ENCODE results near the gene SMPDL3A.

SMPDL3A gene

DNA sequence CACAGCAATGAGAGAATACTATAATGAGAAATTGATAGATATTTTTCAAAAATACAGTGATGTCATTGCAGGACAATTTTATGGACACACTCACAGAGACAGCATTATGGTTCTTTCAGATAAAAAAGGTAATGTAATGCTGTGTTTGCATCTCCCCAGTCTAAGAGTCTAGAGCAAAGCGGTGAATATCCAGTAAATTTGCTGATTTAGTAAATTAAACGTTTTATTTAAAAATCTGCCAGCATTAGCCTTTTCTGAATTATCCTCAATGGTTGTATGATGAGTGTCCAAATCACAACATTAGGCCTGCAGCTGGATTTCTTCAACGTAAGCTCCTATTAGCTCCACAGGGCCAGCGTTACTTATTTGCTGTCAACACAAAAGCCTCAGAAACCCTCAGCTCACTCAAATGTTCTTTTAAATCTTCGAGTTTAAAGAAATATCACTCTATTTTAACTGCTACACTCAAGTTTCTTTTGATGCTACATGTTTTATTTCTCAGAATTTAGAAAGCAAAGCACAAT lies 16.0 kb downstream of the SMPDL3A start:
- no peak for DNase-seq (ENCODE audit: low read depth)

DNA sequence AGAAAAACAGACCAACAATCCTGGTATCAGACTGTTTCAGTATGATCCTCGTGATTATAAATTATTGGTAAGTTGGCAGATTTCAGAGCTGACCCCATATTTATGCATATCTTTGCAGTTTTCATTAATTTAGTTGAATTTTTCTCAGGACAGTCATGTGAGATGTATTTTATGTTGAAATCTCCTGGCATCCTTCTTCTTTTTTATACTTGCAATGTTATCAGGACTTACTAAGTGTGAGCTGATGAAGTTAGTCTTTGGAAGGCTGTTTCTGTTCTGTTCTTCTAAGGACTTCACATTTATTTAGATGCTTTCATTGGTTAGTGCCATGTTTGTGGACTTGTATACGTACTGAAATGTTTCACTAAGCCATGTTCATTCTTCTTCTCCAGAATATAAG lies 17.2 kb downstream of the SMPDL3A start:
- DNase-seq (ENCODE audit: low read depth), result no peak

GRCh38 chr6:122808121-122808885 lies 19.2 kb downstream of the SMPDL3A start:
- no peak for DNase-seq (ENCODE audit: low read depth)

DNA sequence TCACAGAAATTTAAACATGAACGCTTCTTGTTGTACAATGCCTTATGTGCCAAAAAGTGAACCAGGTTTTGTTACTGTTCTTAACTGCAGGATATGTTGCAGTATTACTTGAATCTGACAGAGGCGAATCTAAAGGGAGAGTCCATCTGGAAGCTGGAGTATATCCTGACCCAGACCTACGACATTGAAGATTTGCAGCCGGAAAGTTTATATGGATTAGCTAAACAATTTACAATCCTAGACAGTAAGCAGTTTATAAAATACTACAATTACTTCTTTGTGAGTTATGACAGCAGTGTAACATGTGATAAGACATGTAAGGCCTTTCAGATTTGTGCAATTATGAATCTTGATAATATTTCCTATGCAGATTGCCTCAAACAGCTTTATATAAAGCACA lies 19.9 kb downstream of the SMPDL3A start:
- DNase-seq (ENCODE audit: low read depth), result no peak

- no peak for DNase-seq (ENCODE audit: low read depth)
These were observed 20.6 kb downstream of the SMPDL3A start for GRCh38 chr6:122809691-122810090.

- DNase-seq (ENCODE audit: low read depth), result no peak
These were observed 21.1 kb downstream of the SMPDL3A start for GRCh38 chr6:122810189-122810588.

DNA sequence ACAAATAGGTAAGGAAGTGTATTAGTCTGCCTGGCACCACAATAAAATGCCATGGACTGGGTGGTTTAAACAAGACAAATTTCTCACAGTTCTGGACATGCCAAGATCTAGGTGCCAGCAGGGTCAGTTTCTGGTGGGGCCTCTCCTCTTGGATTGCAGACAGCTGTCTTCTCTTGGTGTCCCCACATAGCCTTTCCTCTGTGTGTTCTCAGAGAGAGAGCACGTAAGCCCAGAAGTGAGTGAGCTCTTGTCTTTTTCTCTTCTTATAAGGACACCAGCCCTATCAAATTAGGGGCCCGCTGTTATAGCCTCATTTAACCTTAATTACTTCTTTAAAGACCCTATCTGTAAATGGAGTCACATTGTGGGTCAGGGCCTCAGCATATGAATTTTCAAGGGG lies 28.3 kb downstream of the SMPDL3A start:
- no peak for DNase-seq (ENCODE audit: low read depth)

DNA sequence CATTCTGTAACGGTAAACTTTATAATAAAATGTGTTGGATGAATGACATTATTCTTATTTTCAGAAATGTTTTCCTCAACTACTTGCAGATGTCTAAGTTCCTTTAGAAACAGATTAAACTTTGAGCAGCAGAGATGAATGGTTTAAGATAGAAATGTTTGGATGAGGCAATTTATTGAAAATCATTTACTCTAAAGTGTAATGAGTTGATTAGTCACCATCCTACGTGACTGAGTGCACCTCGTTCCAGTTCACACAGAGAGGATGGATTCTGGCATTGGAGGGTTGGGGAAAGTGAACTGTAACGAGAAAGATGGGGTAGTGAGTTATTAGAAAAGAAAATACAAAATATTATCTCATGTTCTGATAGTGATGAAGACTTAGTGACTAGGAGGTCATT lies 28.7 kb downstream of the SMPDL3A start:
- no peak for DNase-seq (ENCODE audit: low read depth)

DNA sequence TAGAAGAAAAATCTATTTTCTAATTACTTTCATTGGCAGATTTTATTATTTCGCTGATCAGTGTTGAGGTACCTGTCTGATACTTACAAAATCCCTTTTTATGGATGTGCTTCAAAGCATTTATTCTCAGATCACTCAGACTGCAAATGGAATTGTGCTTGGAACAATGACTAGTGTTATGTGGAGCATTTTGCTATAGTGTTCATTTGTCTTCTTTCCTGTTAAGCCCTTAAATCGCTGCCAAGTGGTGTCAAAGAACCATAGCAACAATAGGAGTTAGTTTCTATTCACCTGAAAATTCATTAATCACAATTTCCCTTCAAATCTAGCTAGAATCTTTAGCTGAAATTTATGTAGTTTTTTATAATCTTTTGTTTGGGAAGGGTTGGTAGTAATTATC lies 29.8 kb downstream of the SMPDL3A start:
- no peak for DNase-seq (ENCODE audit: low read depth)

DNA sequence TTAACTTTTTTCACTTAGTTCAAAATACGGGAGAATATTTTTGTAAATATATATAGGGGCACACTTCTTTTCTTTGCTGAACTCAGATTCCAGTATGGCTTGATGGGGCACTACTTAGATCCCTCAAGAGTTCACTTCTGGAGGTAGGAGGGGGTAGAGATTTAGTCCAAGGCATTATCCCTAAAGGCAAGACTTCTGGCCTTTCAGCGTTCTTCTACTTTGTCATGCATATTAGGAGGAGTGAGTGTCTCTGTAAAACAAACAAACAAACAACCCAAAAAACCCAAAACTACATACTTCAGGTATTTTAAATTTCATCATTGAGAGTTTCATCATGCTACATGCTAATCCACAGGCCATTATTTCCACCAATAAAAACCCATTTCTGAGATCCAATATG lies 32.0 kb downstream of the SMPDL3A start:
- no peak for DNase-seq (ENCODE audit: low read depth)

DNA sequence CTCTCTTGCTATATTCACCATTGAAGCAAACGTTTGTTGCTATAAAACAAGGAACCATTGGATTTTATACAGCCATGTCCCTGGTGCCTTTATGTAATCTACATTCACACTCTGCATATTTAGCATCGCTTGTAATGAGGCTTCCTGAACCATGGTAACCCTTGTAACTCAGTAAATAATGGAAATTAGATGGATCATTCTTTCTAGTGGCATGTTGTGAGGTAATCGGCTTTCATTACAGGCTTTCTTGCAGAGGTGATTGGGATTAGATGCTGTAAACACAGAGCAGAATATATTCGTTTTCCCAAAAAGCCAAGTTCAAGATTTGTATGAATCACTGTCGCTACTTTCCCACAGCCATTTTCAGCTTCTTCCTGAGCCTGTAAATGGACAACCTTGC lies 36.1 kb downstream of the SMPDL3A start:
- DNase-seq (ENCODE audit: low read depth), result no peak

DNA sequence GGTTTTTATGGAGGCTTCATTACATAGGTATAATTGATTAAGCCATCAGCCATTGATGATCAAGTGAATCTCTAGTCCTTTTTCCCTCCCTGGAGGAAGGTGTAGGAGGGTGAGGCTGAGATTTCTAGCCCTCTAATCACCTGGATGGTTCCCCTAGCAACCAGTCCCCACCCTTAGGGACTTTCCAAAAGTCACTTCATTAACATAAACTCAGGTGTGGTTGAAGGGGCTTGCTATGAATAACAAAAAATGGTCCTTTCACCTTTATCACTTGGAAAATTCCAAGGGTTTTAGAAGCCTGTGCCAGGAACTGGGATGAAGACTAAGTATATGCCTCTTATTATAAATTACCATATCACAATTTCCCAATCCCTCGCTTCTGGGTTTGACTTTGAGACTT lies 40.4 kb downstream of the SMPDL3A start:
- no peak for DNase-seq (ENCODE audit: low read depth)

DNA sequence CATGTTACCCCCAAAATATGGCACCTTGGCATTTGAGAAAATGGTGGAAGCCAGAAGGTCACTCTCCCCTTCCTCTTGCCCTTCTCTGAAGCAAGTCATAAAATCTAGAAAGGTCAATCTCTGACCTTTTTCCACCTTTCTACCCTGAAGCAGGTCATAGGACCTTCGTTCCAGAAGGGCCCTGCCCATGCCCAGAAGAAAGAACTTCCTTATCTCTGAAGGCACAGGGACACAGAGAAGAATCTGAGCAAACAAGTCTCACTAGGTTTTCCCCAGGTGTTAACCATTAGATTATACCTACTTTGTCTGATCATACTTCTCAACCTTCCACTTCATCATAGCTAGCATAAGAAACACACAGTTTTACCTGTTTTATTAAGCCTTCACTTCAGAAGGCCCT lies 42.5 kb downstream of the SMPDL3A start:
- DNase-seq (ENCODE audit: low read depth), result no peak

DNA sequence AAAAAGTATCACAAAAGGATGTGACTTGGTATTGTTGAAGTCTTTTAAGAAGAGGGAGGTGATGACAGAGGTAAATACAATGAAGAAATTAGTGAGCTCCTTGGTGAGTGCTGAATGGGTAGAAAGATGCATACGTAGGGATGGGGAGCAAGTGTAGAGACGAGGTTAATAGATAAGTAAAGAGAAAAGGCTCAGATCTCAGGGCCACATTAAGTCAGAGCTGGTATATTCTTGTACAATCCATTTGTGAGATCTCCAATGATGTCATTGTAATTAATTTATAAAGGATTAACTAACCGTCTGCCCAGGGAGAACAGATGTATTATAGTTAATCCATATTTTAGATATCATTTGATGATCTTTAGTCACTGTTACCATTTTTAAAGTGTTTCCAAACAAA lies 43.4 kb downstream of the SMPDL3A start:
- DNase-seq (ENCODE audit: low read depth), result no peak

DNA sequence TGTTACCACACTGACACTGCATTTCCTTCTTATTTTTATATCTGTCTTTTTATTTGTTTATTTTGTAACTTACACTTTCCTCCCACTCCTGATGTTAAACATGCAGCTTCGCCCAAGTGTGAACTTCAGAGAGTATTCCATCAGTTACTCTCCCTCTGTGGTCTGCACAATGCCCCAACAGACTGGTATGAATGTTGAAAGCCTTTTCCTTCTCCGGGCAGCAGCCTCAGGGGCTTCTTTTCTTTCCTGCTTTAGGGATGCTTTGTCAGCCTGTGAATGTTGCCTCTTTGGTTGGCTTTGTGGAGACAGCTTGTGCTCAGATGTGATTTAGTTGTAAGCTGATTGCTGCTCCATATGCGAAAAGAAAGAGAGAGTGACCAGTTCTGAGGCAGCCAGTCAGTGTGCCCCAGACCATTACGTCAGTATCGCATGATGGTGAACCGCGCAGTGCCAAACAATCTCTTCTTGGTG lies 44.0 kb downstream of the SMPDL3A start:
- DNase-seq (ENCODE audit: low read depth), result no peak

- DNase-seq (ENCODE audit: low read depth), result no peak
These were observed 49.2 kb downstream of the SMPDL3A start for GRCh38 chr6:122838060-122838780.

DNA sequence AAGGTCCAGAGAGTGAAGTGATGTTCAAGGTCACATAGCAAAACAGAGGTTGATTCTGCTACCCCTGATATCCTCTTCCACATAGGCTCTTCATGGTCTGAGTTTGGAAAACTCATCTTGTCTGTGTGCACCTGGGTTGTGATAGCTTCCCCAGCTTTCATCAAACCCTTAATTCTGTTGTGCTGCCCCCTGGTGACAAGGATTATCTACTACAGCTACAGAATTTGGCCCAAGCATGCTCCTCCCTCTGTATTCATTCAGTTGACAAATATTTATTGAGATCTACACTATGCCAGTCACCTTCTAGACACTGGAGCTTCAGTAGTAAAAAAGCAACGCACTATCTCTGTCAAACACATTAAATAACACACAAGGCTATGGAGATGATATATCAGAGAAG lies 50.4 kb downstream of the SMPDL3A start:
- DNase-seq (ENCODE audit: low read depth), result no peak

DNA sequence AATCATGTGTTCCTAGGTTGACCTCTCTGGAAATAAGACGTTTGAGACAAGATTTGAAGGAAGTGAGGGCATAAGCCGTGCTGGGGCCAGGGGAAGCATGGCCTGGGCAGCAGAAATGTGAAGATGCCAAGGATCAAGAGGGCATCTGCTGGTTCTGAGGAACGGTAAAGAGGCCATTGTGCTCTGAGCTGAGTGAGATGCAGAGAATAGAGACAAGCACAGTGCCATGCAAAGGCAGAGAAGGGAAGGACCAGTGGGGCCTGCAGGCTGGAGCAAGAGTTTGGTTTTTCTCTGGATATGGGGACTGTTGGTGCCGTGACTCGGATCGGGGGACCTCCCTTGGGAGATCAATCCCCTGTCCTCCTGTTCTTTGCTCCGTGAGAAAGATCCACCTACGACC lies 50.8 kb downstream of the SMPDL3A start:
- DNase-seq (ENCODE audit: low read depth), result no peak

GRCh38 chr6:122845464-122845863 lies 56.4 kb downstream of the SMPDL3A start:
- DNase-seq (ENCODE audit: low read depth), result no peak

GRCh38 chr6:122845916-122846612 lies 57.0 kb downstream of the SMPDL3A start:
- DNase-seq (ENCODE audit: low read depth), result no peak

DNA sequence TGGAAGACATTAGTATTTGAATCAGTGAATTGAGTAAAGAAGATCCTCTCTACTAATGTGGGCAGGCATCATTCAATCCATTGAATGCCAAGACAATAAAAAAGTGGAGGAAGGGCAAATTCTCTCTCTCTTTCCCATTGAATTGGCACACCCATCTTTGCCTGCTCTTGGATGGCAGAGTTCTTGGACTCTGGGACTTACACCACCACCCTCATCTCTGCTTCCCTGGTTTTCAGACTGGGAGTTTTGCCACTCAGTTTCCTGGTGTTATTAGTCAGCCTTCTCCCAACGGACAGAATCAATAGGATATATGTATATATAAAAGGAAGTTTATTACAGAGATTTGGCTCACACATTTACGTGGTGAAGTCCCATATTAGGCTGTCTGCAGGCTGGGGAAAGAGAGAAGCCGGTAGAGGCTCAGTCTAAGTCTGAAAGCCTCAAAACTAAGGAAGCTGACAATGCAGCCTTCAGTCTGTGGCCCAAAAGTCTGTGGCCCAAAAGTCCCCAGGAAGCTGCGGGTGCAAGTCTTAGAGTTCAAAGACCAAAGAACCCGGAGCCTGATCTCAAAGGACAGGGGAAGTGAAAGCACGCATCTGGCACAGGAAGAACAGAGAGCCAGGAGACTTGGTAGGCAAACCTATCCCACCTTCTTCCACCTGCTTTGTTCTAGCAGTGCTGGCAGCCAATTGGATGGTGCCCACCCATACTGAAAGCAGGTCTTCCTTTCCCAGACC lies 64.4 kb downstream of the SMPDL3A start:
- no peak for DNase-seq (ENCODE audit: low read depth)
